Activated naive CD8-positive, alpha-beta T cell treated with anti-CD3 and anti-CD28 coated beads for 36 hours (primary cell): ENCODE data around the gene PSMG4. TPM values are rescaled to one million over a fixed set of nuclear protein-coding genes. Genes with fewer than 3 reads are reported as not detected.

ENCODE experiments used
- total RNA-seq, 2 experiments: library from RNA; stranded (reverse); gene quantifications; one replicate each; pipeline ENCODE4 v1.2.3, GENCODE V29; 2021

Gene PSMG4
- total RNA-seq, 2 experiments from 2014 or later: 36.4 to 38.1 TPM

Other genes with a start within 250 kb of the PSMG4 start
- gene RIPK1, start 190.5 kb upstream of the PSMG4 start, total RNA-seq: 10 to 100 TPM; 13.8 to 15.5 TPM
- 10 to 100 TPM in 1 of 2 experiments, 1 to 10 TPM in 1; 9.3 to 11.2 TPM for gene BPHL, start 140.2 kb upstream of the PSMG4 start, total RNA-seq
- gene TUBB2A, start 101.4 kb upstream of the PSMG4 start, total RNA-seq: 1 to 10 TPM; 1.8 to 2.0 TPM
- under 1 TPM; 0.25 to 0.28 TPM for gene TUBB2B, start 31.3 kb upstream of the PSMG4 start, total RNA-seq
- under 1 TPM; 0.24 to 0.41 TPM for gene SLC22A23, start 198.1 kb downstream of the PSMG4 start, total RNA-seq